ENCODE data around the gene TBL3.

Gene TBL3

DNA sequence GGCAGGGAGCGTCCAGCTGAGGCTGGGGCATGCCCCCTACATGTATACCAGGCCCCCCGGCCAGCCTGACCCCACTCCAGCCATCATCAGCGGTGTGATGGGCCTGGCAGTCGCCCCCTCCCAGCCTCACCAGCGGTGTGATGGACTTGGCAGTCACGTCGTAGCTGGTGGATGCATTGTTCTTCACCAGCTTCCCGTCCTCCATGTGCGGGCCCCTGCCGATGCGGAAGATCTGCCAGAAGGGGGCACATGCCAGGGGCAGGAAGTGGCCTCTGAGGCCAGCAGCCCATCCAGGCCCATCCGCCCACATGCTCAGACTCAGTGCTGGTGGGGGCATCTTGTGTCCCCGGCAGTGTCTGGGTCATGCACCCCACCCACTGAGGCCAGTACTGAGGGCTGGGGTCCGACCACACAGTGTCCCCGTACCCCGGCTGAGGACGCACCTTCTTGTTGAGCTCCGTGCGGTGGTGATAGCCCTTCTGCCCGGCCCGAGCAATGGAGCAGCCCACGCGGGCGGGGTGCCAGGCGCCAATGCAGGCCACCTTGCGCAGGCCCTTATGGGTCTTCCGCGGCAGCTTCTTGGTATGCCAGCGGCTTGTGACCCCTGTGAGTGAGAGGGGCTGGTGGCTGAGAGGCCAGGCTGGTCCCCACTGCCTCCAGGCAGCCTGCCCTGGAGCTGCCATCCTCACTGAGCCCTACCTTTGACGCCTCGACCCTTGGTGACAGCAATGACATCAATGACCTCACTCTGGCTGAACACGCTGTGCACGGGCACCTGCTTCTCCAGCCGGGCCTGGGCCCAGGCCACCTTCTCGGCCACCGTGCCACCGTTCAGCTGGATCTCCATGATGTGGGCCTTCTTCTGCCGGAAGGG, 25.1 kb upstream of the TBL3 start:
- TF ChIP-seq POLR2A (IDR thresholded peaks at IDR 0.05; ENCODE audit: extremely low read depth, insufficient read length) (no peak), CTCF (IDR thresholded peaks at IDR 0.05; ENCODE audit: low read depth, low read length) (no peak), MAX (IDR thresholded peaks at IDR 0.05; ENCODE audit: low read depth, low read length) (no peak), MYC (IDR thresholded peaks at IDR 0.05; ENCODE audit: low read depth, low read length) (no peak)
- no peak overlapping the region for H3K4me3 ChIP-seq (ENCODE audit: low read depth, low read length)
- DNase-seq (ENCODE audit: low read depth): no peak

DNA sequence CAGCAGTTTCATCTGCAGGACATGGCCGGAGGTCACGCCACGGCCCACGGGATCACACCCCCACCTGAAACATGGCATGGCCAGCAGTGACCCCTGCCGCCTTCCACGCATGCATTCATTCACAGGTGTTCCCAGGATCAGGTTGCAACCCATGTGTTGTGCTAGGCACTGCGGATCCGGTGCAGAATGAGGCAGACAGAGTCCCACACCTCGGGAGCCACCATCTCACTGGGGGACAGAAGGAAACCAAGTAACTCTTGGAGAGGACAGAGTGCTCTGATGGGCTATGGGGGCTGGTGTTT, 24.5 kb upstream of the TBL3 start:
- no peak for DNase-seq (ENCODE audit: low read depth)
- H3K4me3 ChIP-seq (ENCODE audit: low read depth, low read length): no peak overlapping the region
- no peak for TF ChIP-seq CTCF (IDR thresholded peaks at IDR 0.05; ENCODE audit: low read depth, low read length)
- no peak for TF ChIP-seq MYC (IDR thresholded peaks at IDR 0.05; ENCODE audit: low read depth, low read length)
- TF ChIP-seq POLR2A (IDR thresholded peaks at IDR 0.05; ENCODE audit: extremely low read depth, insufficient read length): no peak
- no peak for TF ChIP-seq MAX (IDR thresholded peaks at IDR 0.05; ENCODE audit: low read depth, low read length)

- no peak for DNase-seq (ENCODE audit: low read depth)
- TF ChIP-seq POLR2A (IDR thresholded peaks at IDR 0.05; ENCODE audit: extremely low read depth, insufficient read length) (no peak), CTCF (IDR thresholded peaks at IDR 0.05; ENCODE audit: low read depth, low read length) (no peak), MYC (IDR thresholded peaks at IDR 0.05; ENCODE audit: low read depth, low read length) (no peak), MAX (IDR thresholded peaks at IDR 0.05; ENCODE audit: low read depth, low read length) (no peak)
- no peak overlapping the region for H3K4me3 ChIP-seq (ENCODE audit: low read depth, low read length)
These were observed 22.3 kb upstream of the TBL3 start for GRCh38 chr16:1949507-1949906.

GRCh38 chr16:1950047-1950446, 21.8 kb upstream of the TBL3 start:
- no peak overlapping the region for H3K4me3 ChIP-seq (ENCODE audit: low read depth, low read length)
- TF ChIP-seq CTCF (IDR thresholded peaks at IDR 0.05; ENCODE audit: low read depth, low read length) (no peak), MYC (IDR thresholded peaks at IDR 0.05; ENCODE audit: low read depth, low read length) (no peak), MAX (IDR thresholded peaks at IDR 0.05; ENCODE audit: low read depth, low read length) (no peak), POLR2A (IDR thresholded peaks at IDR 0.05; ENCODE audit: extremely low read depth, insufficient read length) (no peak)
- no peak for DNase-seq (ENCODE audit: low read depth)

DNA sequence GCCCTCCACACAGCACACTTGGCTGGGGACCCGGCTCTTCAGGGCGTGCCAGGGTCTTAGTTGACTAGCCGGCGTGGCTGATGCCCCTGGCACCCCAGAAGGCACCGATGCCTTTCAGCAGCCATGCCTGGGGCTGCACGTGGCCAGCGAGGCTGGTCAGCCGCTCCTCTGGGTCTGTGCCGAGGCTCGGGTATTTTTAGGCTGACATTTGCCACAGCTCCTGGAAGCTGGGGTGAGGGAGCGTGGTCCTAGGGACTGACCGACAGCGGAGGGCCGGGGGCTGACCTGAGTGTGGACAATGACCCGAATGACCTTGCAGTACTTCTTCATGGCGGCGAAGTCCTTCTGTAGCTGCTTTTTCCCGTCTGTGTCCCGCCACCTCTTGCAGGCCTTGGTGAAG, 21.3 kb upstream of the TBL3 start:
- DNase-seq (ENCODE audit: low read depth): no peak
- H3K4me3 ChIP-seq (ENCODE audit: low read depth, low read length): no peak overlapping the region
- TF ChIP-seq CTCF (IDR thresholded peaks at IDR 0.05; ENCODE audit: low read depth, low read length) (no peak), MYC (IDR thresholded peaks at IDR 0.05; ENCODE audit: low read depth, low read length) (no peak), POLR2A (IDR thresholded peaks at IDR 0.05; ENCODE audit: extremely low read depth, insufficient read length) (no peak), MAX (IDR thresholded peaks at IDR 0.05; ENCODE audit: low read depth, low read length) (no peak)

Measured in NB4 (cell line).